K562 (cell line): ENCODE measurements around the gene PRCC. TPM values are rescaled to one million over a fixed set of nuclear protein-coding genes. Genes with fewer than 3 reads are reported as not detected.
A peak's percentile ranks its signal among the peaks of the same experiment; 100 is the strongest.

Experiments
- AFF1 ChIP-seq, 2 experiments: fragments of 450-650 bp; IDR thresholded peaks; 2 replicates each; pipeline ENCODE4 v1.6.1; 2018; ENCODE audit warnings: mild to moderate bottlenecking in 2 of 2, low read depth in 1 of 2; ENCODE audit not compliant: partially characterized antibody in 2 of 2
- CSDE1 ChIP-seq, 2 experiments: fragments of 450-650 bp; IDR thresholded peaks; 2 replicates each; pipeline ENCODE4 v1.6.1; 2016; ENCODE audit warnings: mild to moderate bottlenecking in 1 of 2
- DACH1 ChIP-seq: fragments of 450-650 bp; IDR thresholded peaks from 2 replicates; pipeline ENCODE4 v1.6.1; 2018; ENCODE audit not compliant: partially characterized antibody
- E2F5 ChIP-seq: sonication (generic); formaldehyde crosslinking; IDR thresholded peaks from 2 replicates; pipeline ENCODE4 v1.8.0; 2022; ENCODE audit warnings: mild to moderate bottlenecking, missing genetic modification reagents
- EWSR1 ChIP-seq: fragments of 450-650 bp; IDR thresholded peaks from 2 replicates; pipeline ENCODE4 v1.6.1; 2018; ENCODE audit warnings: borderline replicate concordance, mild to moderate bottlenecking, low read depth, moderate library complexity; ENCODE audit not compliant: partially characterized antibody
- IRF9 ChIP-seq: fragments of 450-650 bp; IDR thresholded peaks from 2 replicates; pipeline ENCODE4 v1.6.1; 2016; ENCODE audit warnings: missing biosample characterization, missing genetic modification characterization
- KLF6 ChIP-seq: fragments of 250-450 bp; sonication (Bioruptor Pico); IDR thresholded peaks from 2 replicates; pipeline ENCODE4 v1.4.0; 2020; ENCODE audit warnings: mild to moderate bottlenecking, moderate library complexity, borderline replicate concordance
- RBM25 ChIP-seq: fragments of 200-400 bp; formaldehyde crosslinking; IDR thresholded peaks from 2 replicates; pipeline ENCODE4 v1.6.1; 2018; ENCODE audit warnings: low read length, low read depth, moderate library complexity; ENCODE audit not compliant: severe bottlenecking
- SIN3A ChIP-seq, 2 experiments: fragments of 150-350 bp in 1 of 2; IDR thresholded peaks; 2 replicates each; pipeline ENCODE4 v1.6.1; 2011 to 2016; ENCODE audit warnings: borderline replicate concordance in 2 of 2, low read depth in 2 of 2, low read length in 2 of 2, mild to moderate bottlenecking in 2 of 2, moderate library complexity in 2 of 2; ENCODE audit not compliant: control insufficient read depth in 1 of 2
- SMC3 ChIP-seq: conservative IDR thresholded peaks from 2 replicates; pipeline ENCODE4 v1.6.1; 2011; ENCODE audit warnings: low read depth, low read length, improper control_type of control experiment; ENCODE audit not compliant: insufficient read depth
- TRIM24 ChIP-seq, 2 experiments: fragments of 450-650 bp; IDR thresholded peaks; 2 replicates each; pipeline ENCODE4 v1.6.1; 2016
- WHSC1 ChIP-seq: IDR thresholded peaks from one replicate; pipeline ENCODE4 v1.6.1; 2012; ENCODE audit warnings: low read length, control low read depth, inconsistent platforms
- ZBTB11 ChIP-seq, 3 experiments: fragments of 200-800 bp in 1 of 3; fragments of 250-450 bp in 1 of 3; fragments of 450-650 bp in 1 of 3; sonication (Bioruptor Pico) in 1 of 3; sonication (Bioruptor generic) in 1 of 3; formaldehyde crosslinking in 1 of 3; IDR thresholded peaks; 2 replicates each; pipeline versions ENCODE4 v1.6.1 to v1.8.0; 2016 to 2022; ENCODE audit warnings: mild to moderate bottlenecking in 2 of 3, missing genetic modification characterization in 2 of 3, missing compliant biosample characterization in 1 of 3, moderate library complexity in 1 of 3
- ZC3H4 ChIP-seq: sonication (generic); formaldehyde crosslinking; IDR thresholded peaks from 2 replicates; pipeline ENCODE4 v1.9.0; 2021; ENCODE audit warnings: missing genetic modification reagents, borderline replicate concordance
- ZNF175 ChIP-seq: fragments of 200-800 bp; sonication (Bioruptor generic); IDR thresholded peaks from 2 replicates; pipeline ENCODE4 v1.6.1; 2016; ENCODE audit warnings: low read depth, mild to moderate bottlenecking, missing genetic modification characterization, missing compliant biosample characterization
- polyA plus RNA-seq, 8 experiments: library from polyadenylated mRNA; depleted of rRNA in 4 of 8; stranded (reverse) in 5 of 8; unstranded in 3 of 8; fragments of >200 nt; fragmentation: Nextera tagmentation in 2 of 8; fragmentation: Illumina TruSeq in 1 of 8; extraction: Ambion mirVana in 2 of 8; extraction: Trizol in 1 of 8; gene quantifications; 2 replicates each; pipeline versions ENCODE4 v1.2.1 to v1.2.3, GENCODE V29; 2011 to 2014; ENCODE audit warnings: inconsistent platforms in 1 of 8, missing spikeins in 1 of 8
- total RNA-seq, 7 experiments: library from RNA; depleted of rRNA in 6 of 7; stranded (reverse); fragments of >200 nt in 6 of 7; fragmentation: Illumina TruSeq in 2 of 7; extraction: Trizol in 2 of 7; gene quantifications; 2 replicates each; pipeline versions ENCODE4 v1.2.1 to v1.2.3, GENCODE V29; 2011 to 2021; ENCODE audit warnings: low replicate concordance in 1 of 7

Gene PRCC
- total and polyA plus RNA-seq, 9 of the 15 experiments (the other 6 are each of a cell fraction or from before 2014, with no cell fraction given), result 23.9 to 201 (median 41.1) TPM

GRCh38 chr1:156740741-156741480 lies 26.4 kb upstream of the PRCC start, which contains the start of gene MRPL24 (continued):
- TF ChIP-seq WHSC1, result no peak
- peak; percentile 73; the same call in 1 of the 2 replicates for TF ChIP-seq KLF6 (CRISPR knock-in tag)
- TF ChIP-seq SMC3, result 0 out of 2 replicates have a peak, but pooled peaks have one; percentile 7
- no peak for TF ChIP-seq EWSR1
- peak in 1 of 2 experiments; percentile 63; a peak in 1 of 4 replicates for TF ChIP-seq TRIM24 (IDR thresholded peaks at IDR 0.05)
- peak; percentile 48; the same call in 1 of the 2 replicates for TF ChIP-seq ZNF175 (CRISPR knock-in tag)
- no peak for TF ChIP-seq RBM25
- TF ChIP-seq ZC3H4, result 0 out of 2 replicates have a peak, but pooled peaks have one; percentile 32
- peak; percentile 5 for TF ChIP-seq DACH1
- peak; percentile 89 to 98 (median 94) for TF ChIP-seq ZBTB11 (CRISPR knock-in tag; IDR thresholded peaks at IDR 0.05)
- peak; percentile 94 to 95; a peak in 3 of 4 replicates for TF ChIP-seq SIN3A (IDR thresholded peaks at IDR 0.05; ENCODE audit: borderline replicate concordance in 2 of 2, control insufficient read depth in 1 of 2, low read depth in 2 of 2, low read length in 2 of 2)
- TF ChIP-seq CSDE1 (IDR thresholded peaks at IDR 0.05), result no peak
- no peak for TF ChIP-seq IRF9 (tag)
- no peak for TF ChIP-seq E2F5 (CRISPR knock-in tag)
- TF ChIP-seq AFF1 (IDR thresholded peaks at IDR 0.05; ENCODE audit: low read depth in 1 of 2, partially characterized antibody in 2 of 2), result peak in 1 of 2 experiments; percentile 99
